ENCODE data around the gene TBPL2. TPM values are rescaled to one million over a fixed set of nuclear protein-coding genes. Genes with fewer than 3 reads are reported as not detected.
A peak's percentile ranks its signal among the peaks of the same experiment; 100 is the strongest.

The TBPL2 gene
- total RNA-seq, 1 experiment from 2014 or later = not detected

DNA sequence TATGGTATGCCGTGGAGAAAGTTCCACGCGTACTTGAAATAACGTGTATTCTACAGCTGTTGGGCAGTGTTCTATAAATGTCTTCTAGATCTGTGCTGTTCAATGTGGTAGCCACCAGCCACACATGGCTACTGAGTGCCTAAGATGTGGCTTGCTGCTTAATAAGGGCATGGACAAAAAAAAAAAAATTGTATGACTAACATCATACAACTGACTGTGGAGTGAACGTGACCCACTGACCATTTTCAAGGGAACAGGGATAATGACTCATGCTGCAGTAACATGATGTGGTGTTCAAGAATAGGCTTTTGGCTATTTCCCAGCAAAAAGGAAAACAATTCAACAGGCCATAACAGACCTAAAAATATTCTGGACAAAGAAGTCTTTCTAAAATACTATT lies 41.7 kb downstream of the TBPL2 start:
- peak overlapping the region; percentile 38 for H3K4me2 ChIP-seq (ENCODE audit: low read length)
- peaks cover 8 to 20% of the 10 kb centered on the region in 2 experiments; a peak in 3 of 4 replicates for H3K4me1 ChIP-seq (ENCODE audit: control insufficient read depth in 1 of 2, insufficient read depth in 2 of 2, low read length in 2 of 2)
- no peaks in the 10 kb centered on the region for H3K9me3 ChIP-seq (ENCODE audit: control insufficient read depth in 1 of 2, insufficient read depth in 1 of 2, low read depth in 1 of 2, low read length in 2 of 2)
- H3K27ac ChIP-seq (ENCODE audit: low read depth, low read length) = no peak overlapping the region
- no peaks in the 10 kb centered on the region; the same call in 1 of the 2 replicates for H4K20me1 ChIP-seq (ENCODE audit: insufficient read depth)
- ChIA-PET RAD21 (ENCODE audit: low non-redundant PET in 1 of 2, low total read pairs in 2 of 2, uncharacterized antibody in 2 of 2, unreplicated experiment in 2 of 2) (no interaction called here), CTCF (interaction anchor here (0.8 kb wide), 1 partner anchor 44 kb away, joined by 3 read pairs; no protein-coding TSS in a partner anchor), POLR2A (no interaction called here)
- no peak overlapping the region for H2AFZ ChIP-seq (ENCODE audit: low read depth, low read length, poor library complexity, severe bottlenecking)
- peak; percentile 95 for ATAC-seq
- intact Hi-C loops (cut with micrococcal nuclease) = no loop called here
- peaks cover 29% of the 10 kb centered on the region for H3K79me2 ChIP-seq (ENCODE audit: insufficient read depth, low read length)
- peak; percentile 73 for DNase-seq (ENCODE audit: low read depth, low spot score)
- no peaks in the 10 kb centered on the region; a peak in 1 of 4 replicates for H3K36me3 ChIP-seq (ENCODE audit: control insufficient read depth in 1 of 2, insufficient read depth in 2 of 2, low read length in 2 of 2)
- no peaks in the 10 kb centered on the region for H3K9me2 ChIP-seq (ENCODE audit: insufficient read depth)
- no peak for TF ChIP-seq ELF1 (IDR thresholded peaks at IDR 0.05; ENCODE audit: borderline replicate concordance, low read depth)
- peak; percentile 77 for TF ChIP-seq SP1 (IDR thresholded peaks at IDR 0.05; ENCODE audit: low read depth)
- TF ChIP-seq, protein P1, sequence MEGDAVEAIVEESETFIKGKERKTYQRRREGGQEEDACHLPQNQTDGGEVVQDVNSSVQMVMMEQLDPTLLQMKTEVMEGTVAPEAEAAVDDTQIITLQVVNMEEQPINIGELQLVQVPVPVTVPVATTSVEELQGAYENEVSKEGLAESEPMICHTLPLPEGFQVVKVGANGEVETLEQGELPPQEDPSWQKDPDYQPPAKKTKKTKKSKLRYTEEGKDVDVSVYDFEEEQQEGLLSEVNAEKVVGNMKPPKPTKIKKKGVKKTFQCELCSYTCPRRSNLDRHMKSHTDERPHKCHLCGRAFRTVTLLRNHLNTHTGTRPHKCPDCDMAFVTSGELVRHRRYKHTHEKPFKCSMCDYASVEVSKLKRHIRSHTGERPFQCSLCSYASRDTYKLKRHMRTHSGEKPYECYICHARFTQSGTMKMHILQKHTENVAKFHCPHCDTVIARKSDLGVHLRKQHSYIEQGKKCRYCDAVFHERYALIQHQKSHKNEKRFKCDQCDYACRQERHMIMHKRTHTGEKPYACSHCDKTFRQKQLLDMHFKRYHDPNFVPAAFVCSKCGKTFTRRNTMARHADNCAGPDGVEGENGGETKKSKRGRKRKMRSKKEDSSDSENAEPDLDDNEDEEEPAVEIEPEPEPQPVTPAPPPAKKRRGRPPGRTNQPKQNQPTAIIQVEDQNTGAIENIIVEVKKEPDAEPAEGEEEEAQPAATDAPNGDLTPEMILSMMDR (IDR thresholded peaks at IDR 0.05 in 2 of 3, conservative IDR thresholded peaks at IDR 0.05 in 1 of 3; ENCODE audit: borderline replicate concordance in 1 of 3, insufficient read depth in 1 of 3, low read depth in 2 of 3, low read length in 2 of 3) = no peak
- TF ChIP-seq SRF (IDR thresholded peaks at IDR 0.05; ENCODE audit: low read depth) = peak; percentile 99
- peak; percentile 68 for TF ChIP-seq MAX (IDR thresholded peaks at IDR 0.05)
- peak; percentile 89 for TF ChIP-seq JUND (IDR thresholded peaks at IDR 0.05)
- TF ChIP-seq CBX3 (IDR thresholded peaks at IDR 0.05; ENCODE audit: low read depth) = peak; percentile 88
- 0 out of 2 replicates have a peak, but pooled peaks have one; percentile 11 for TF ChIP-seq EGR1 (IDR thresholded peaks at IDR 0.05; ENCODE audit: low read depth)
- no peak for TF ChIP-seq ZFX (IDR thresholded peaks at IDR 0.05)
- TF ChIP-seq CEBPB (IDR thresholded peaks at IDR 0.05; ENCODE audit: low read depth) = peak; percentile 42; the same call in 1 of the 2 replicates
- no peak; the same call in 1 of the 2 replicates for TF ChIP-seq SIN3A (IDR thresholded peaks at IDR 0.05; ENCODE audit: low read depth)
- TF ChIP-seq, protein P2, sequence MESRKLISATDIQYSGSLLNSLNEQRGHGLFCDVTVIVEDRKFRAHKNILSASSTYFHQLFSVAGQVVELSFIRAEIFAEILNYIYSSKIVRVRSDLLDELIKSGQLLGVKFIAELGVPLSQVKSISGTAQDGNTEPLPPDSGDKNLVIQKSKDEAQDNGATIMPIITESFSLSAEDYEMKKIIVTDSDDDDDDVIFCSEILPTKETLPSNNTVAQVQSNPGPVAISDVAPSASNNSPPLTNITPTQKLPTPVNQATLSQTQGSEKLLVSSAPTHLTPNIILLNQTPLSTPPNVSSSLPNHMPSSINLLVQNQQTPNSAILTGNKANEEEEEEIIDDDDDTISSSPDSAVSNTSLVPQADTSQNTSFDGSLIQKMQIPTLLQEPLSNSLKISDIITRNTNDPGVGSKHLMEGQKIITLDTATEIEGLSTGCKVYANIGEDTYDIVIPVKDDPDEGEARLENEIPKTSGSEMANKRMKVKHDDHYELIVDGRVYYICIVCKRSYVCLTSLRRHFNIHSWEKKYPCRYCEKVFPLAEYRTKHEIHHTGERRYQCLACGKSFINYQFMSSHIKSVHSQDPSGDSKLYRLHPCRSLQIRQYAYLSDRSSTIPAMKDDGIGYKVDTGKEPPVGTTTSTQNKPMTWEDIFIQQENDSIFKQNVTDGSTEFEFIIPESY (IDR thresholded peaks at IDR 0.05; ENCODE audit: extremely low read depth, insufficient replicate concordance, low read length) = no peak
- TF ChIP-seq, protein P3, sequence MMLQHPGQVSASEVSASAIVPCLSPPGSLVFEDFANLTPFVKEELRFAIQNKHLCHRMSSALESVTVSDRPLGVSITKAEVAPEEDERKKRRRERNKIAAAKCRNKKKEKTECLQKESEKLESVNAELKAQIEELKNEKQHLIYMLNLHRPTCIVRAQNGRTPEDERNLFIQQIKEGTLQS (IDR thresholded peaks at IDR 0.05) = 0 out of 2 replicates have a peak, but pooled peaks have one; percentile 32
- peak; percentile 49; the same call in 1 of the 2 replicates for TF ChIP-seq POLR2AphosphoS5 (IDR thresholded peaks at IDR 0.05; ENCODE audit: low read depth, low read length)
- peak; percentile 91 for TF ChIP-seq FOSL1 (IDR thresholded peaks at IDR 0.05; ENCODE audit: low read depth)
- TF ChIP-seq TCF7L2 (IDR thresholded peaks at IDR 0.05; ENCODE audit: borderline replicate concordance, extremely low read depth, insufficient read depth, insufficient read length) = peak; percentile 26
- TF ChIP-seq POLR2A (IDR thresholded peaks at IDR 0.05; ENCODE audit: borderline replicate concordance, extremely low read depth, insufficient read depth, insufficient read length) = no peak
- peak; percentile 16; the same call in 1 of the 2 replicates for TF ChIP-seq RAD21 (IDR thresholded peaks at IDR 0.05; ENCODE audit: low read depth)
- TF ChIP-seq YY1 (IDR thresholded peaks at IDR 0.05; ENCODE audit: extremely low read depth, insufficient replicate concordance, low read depth, low read length) = no peak
- TF ChIP-seq, protein P4, sequence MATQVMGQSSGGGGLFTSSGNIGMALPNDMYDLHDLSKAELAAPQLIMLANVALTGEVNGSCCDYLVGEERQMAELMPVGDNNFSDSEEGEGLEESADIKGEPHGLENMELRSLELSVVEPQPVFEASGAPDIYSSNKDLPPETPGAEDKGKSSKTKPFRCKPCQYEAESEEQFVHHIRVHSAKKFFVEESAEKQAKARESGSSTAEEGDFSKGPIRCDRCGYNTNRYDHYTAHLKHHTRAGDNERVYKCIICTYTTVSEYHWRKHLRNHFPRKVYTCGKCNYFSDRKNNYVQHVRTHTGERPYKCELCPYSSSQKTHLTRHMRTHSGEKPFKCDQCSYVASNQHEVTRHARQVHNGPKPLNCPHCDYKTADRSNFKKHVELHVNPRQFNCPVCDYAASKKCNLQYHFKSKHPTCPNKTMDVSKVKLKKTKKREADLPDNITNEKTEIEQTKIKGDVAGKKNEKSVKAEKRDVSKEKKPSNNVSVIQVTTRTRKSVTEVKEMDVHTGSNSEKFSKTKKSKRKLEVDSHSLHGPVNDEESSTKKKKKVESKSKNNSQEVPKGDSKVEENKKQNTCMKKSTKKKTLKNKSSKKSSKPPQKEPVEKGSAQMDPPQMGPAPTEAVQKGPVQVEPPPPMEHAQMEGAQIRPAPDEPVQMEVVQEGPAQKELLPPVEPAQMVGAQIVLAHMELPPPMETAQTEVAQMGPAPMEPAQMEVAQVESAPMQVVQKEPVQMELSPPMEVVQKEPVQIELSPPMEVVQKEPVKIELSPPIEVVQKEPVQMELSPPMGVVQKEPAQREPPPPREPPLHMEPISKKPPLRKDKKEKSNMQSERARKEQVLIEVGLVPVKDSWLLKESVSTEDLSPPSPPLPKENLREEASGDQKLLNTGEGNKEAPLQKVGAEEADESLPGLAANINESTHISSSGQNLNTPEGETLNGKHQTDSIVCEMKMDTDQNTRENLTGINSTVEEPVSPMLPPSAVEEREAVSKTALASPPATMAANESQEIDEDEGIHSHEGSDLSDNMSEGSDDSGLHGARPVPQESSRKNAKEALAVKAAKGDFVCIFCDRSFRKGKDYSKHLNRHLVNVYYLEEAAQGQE (IDR thresholded peaks at IDR 0.05; ENCODE audit: low read depth) = no peak
- TF ChIP-seq EZH2phosphoT487 (IDR thresholded peaks at IDR 0.05; ENCODE audit: borderline replicate concordance) = no peak
- no peak overlapping the region for H3K9ac ChIP-seq (ENCODE audit: low read length)
- no peaks in the 10 kb centered on the region for H3K27me3 ChIP-seq (ENCODE audit: insufficient read depth, low read length)
- no peak overlapping the region for H3K4me3 ChIP-seq (replicated peaks in 1 of 2; ENCODE audit: low read depth in 1 of 2, low read length in 2 of 2)
- no TSS peak for BruUV-seq (replicated peaks)
